ENCODE measurements around the gene APOL3.
"Not testable (repeated sequence)": the region's sequence is repeated elsewhere in the genome, so short reads cannot be mapped to it uniquely, and the experiment has no call there.

The APOL3 gene

GRCh38 chr22:36165141-36165540, 4.6 kb upstream of the APOL3 start:
- no peak overlapping the region for H3K4me3 ChIP-seq (ENCODE audit: low read length)
- DNase-seq (ENCODE audit: low read depth) = no peak
- no peak for TF ChIP-seq CTCF (conservative IDR thresholded peaks at IDR 0.05; ENCODE audit: low read length)

GRCh38 chr22:36164621-36165020, 4.1 kb upstream of the APOL3 start:
- H3K4me3 ChIP-seq (ENCODE audit: low read length) = no peak overlapping the region
- TF ChIP-seq CTCF (conservative IDR thresholded peaks at IDR 0.05; ENCODE audit: low read length) = no peak
- DNase-seq (ENCODE audit: low read depth) = no peak

GRCh38 chr22:36163497-36163896, 2.9 kb upstream of the APOL3 start:
- TF ChIP-seq CTCF (conservative IDR thresholded peaks at IDR 0.05; ENCODE audit: low read length) = no peak
- H3K4me3 ChIP-seq (ENCODE audit: low read length) = no peak overlapping the region
- DNase-seq (ENCODE audit: low read depth) = no peak

- TF ChIP-seq CTCF (conservative IDR thresholded peaks at IDR 0.05; ENCODE audit: low read length) = no peak
- no peak overlapping the region for H3K4me3 ChIP-seq (ENCODE audit: low read length)
- no peak for DNase-seq (ENCODE audit: low read depth)
Measured at GRCh38 chr22:36162127-36163034, 1.8 kb upstream of the APOL3 start.

- not testable (repeated sequence) for H3K4me3 ChIP-seq (ENCODE audit: low read length); DNase-seq (ENCODE audit: low read depth)
Measured at GRCh38 chr22:36161793-36162126, 1.2 kb upstream of the APOL3 start.

GRCh38 chr22:36156515-36157419, 3.8 kb downstream of the APOL3 start:
- TF ChIP-seq CTCF (conservative IDR thresholded peaks at IDR 0.05; ENCODE audit: low read length) = no peak
- peak overlapping the region; percentile 59 for H3K4me3 ChIP-seq (ENCODE audit: low read length)

GRCh38 chr22:36156119-36156514, 4.4 kb downstream of the APOL3 start:
- no peak for DNase-seq (ENCODE audit: low read depth)
- peak overlapping the region; percentile 59 for H3K4me3 ChIP-seq (ENCODE audit: low read length)

More at GRCh38 chr22:36156515-36157419, 3.8 kb downstream of the APOL3 start:
- peak; percentile 78 for DNase-seq (ENCODE audit: low read depth)

More at GRCh38 chr22:36156119-36156514, 4.4 kb downstream of the APOL3 start:
- no peak for TF ChIP-seq CTCF (conservative IDR thresholded peaks at IDR 0.05; ENCODE audit: low read length)
